Measurements from ENCODE around the gene PIK3AP1.

DNA sequence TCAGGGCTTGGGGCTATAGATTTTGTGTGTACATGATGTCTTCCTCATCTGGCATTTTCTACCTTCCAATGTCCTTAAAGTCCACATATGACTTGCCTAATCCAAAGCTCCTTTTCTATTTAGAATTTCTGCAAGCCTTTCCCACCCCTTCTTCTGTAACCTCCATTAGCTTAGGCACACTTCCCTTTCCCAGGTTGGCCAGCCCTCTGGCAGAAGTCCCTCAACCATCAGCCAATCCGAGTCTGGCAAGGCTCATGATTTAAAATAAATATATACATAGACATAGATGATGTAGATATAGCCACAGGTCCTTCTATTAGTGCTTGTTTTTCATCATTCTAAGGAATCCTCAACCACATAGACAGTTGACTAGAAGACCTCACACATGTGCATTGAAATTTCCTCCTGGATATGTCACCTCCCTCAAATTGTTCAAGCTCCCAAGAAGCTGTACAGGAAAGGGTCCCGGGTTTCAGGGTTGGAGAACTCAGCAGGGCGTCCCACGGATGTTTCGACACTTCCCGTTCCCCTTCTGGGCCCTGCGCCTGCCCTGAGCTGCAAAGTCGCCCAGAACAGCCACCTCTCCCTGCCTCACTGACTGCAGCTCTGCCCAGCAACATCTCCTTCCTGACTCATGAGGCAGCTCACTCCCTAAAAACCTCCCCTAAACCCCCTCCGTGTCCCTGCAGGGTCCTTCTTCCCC, 20.4 kb upstream of the PIK3AP1 start:
- TF ChIP-seq, protein P1, sequence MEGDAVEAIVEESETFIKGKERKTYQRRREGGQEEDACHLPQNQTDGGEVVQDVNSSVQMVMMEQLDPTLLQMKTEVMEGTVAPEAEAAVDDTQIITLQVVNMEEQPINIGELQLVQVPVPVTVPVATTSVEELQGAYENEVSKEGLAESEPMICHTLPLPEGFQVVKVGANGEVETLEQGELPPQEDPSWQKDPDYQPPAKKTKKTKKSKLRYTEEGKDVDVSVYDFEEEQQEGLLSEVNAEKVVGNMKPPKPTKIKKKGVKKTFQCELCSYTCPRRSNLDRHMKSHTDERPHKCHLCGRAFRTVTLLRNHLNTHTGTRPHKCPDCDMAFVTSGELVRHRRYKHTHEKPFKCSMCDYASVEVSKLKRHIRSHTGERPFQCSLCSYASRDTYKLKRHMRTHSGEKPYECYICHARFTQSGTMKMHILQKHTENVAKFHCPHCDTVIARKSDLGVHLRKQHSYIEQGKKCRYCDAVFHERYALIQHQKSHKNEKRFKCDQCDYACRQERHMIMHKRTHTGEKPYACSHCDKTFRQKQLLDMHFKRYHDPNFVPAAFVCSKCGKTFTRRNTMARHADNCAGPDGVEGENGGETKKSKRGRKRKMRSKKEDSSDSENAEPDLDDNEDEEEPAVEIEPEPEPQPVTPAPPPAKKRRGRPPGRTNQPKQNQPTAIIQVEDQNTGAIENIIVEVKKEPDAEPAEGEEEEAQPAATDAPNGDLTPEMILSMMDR (conservative IDR thresholded peaks at IDR 0.05; ENCODE audit: low read depth, low read length): no peak
- no peak for TF ChIP-seq EZH2 (IDR thresholded peaks at IDR 0.05; ENCODE audit: low read length, unreplicated experiment)
- no peak for TF ChIP-seq EZH2phosphoT487 (IDR thresholded peaks at IDR 0.05; ENCODE audit: borderline replicate concordance, low read length)

Data from PC-3 (cell line).